OCI-LY1 (cell line): ENCODE data around the gene RAB36.

ENCODE experiments used
- H2AFZ ChIP-seq: fragments of 200-600 bp; sonication (generic), shearing (Covaris generic); 2 replicates; pipeline ENCODE4 v1.6.0; 2014; ENCODE audit warnings: antibody characterized with exemption, mild to moderate bottlenecking, low read length
- H3F3A ChIP-seq: fragments of 200-600 bp; sonication (generic), shearing (Covaris generic); 2 replicates; pipeline ENCODE4 v1.6.0; 2014; ENCODE audit warnings: mild to moderate bottlenecking, antibody characterized with exemption, low read length, moderate library complexity; ENCODE audit not compliant: insufficient read depth
- H3K27ac ChIP-seq: fragments of 200-600 bp; sonication (generic); 2 replicates; pipeline ENCODE4 v1.5.1; 2014; ENCODE audit warnings: low read length, mixed run types, mild to moderate bottlenecking, low read depth; ENCODE audit not compliant: poor library complexity, severe bottlenecking
- H3K27me3 ChIP-seq: fragments of 200-600 bp; sonication (generic); 2 replicates; pipeline ENCODE4 v1.6.0; 2014; ENCODE audit warnings: antibody characterized with exemption, mild to moderate bottlenecking, low read length, moderate library complexity; ENCODE audit not compliant: insufficient read depth
- H3K36me3 ChIP-seq: fragments of 200-600 bp; sonication (generic); 2 replicates; pipeline ENCODE4 v1.6.1; 2014; ENCODE audit warnings: mild to moderate bottlenecking, antibody characterized with exemption, low read length, moderate library complexity, mixed read lengths; ENCODE audit not compliant: insufficient read depth
- H3K4me1 ChIP-seq: fragments of 200-600 bp; sonication (generic); 2 replicates; pipeline ENCODE4 v1.5.1; 2014; ENCODE audit warnings: mild to moderate bottlenecking, low read length, moderate library complexity; ENCODE audit not compliant: insufficient read depth, severe bottlenecking
- H3K4me2 ChIP-seq: fragments of 200-600 bp; sonication (generic), shearing (Covaris generic); 2 replicates; pipeline ENCODE4 v1.6.1; 2014; ENCODE audit warnings: low read length
- H3K4me3 ChIP-seq: fragments of 200-600 bp; sonication (generic); 2 replicates; pipeline ENCODE4 v1.5.1; 2014; ENCODE audit warnings: low read length, low read depth, mild to moderate bottlenecking, mixed read lengths; ENCODE audit not compliant: poor library complexity, severe bottlenecking
- H3K79me2 ChIP-seq: fragments of 200-600 bp; shearing (Covaris generic); 2 replicates; pipeline ENCODE4 v1.6.1; 2016; ENCODE audit warnings: mixed run types, low read length, mixed read lengths; ENCODE audit not compliant: insufficient read depth
- H3K9ac ChIP-seq: fragments of 200-600 bp; sonication (generic), shearing (Covaris generic); 2 replicates; pipeline ENCODE4 v1.6.1; 2014; ENCODE audit warnings: mild to moderate bottlenecking, low read length, mixed read lengths
- H3K9me2 ChIP-seq: fragments of 200-600 bp; sonication (generic), shearing (Covaris generic); 2 replicates; pipeline ENCODE4 v1.6.1; 2014; ENCODE audit warnings: low read depth, mild to moderate bottlenecking, low read length, mixed read lengths
- H3K9me3 ChIP-seq: fragments of 200-600 bp; shearing (Covaris generic); 2 replicates; pipeline ENCODE4 v1.6.1; 2014; ENCODE audit warnings: low read length, mixed read lengths
- H4K20me1 ChIP-seq: fragments of 200-600 bp; sonication (generic), shearing (Covaris generic); 2 replicates; pipeline ENCODE4 v1.6.0; 2016; ENCODE audit warnings: mild to moderate bottlenecking, low read length; ENCODE audit not compliant: insufficient read depth
- CTCF ChIP-seq: fragments of 200-600 bp; sonication (generic), shearing (Covaris generic); IDR thresholded peaks from 2 replicates; pipeline ENCODE4 v1.5.1; 2017; ENCODE audit warnings: mild to moderate bottlenecking, antibody characterized with exemption, low read length, moderate library complexity, mixed read lengths
- EZH2 ChIP-seq: fragments of 200-600 bp; sonication (generic), shearing (Covaris generic); IDR thresholded peaks from 2 replicates; pipeline ENCODE4 v1.8.0; 2017; ENCODE audit warnings: borderline replicate concordance, mixed run types, mild to moderate bottlenecking, antibody characterized with exemption, low read length, moderate library complexity, mixed read lengths

Gene RAB36

GRCh38 chr22:23113847-23114720, 31.2 kb upstream of the RAB36 start:
- Histone ChIP-seq H3K9me2 (no peaks in the 10 kb centered on the region), H3K9me3 (no peaks in the 10 kb centered on the region), H3F3A (no peaks in the 10 kb centered on the region), H3K4me2 (no peak overlapping the region), H2AFZ (no peak overlapping the region), H3K4me1 (no peaks in the 10 kb centered on the region), H3K4me3 (no peak overlapping the region), H4K20me1 (no peaks in the 10 kb centered on the region), H3K27ac (no peak overlapping the region), H3K9ac (no peak overlapping the region), H3K27me3 (peaks cover 8% of the 10 kb centered on the region; the same call in 1 of the 2 replicates), H3K79me2 (no peaks in the 10 kb centered on the region), H3K36me3 (no peaks in the 10 kb centered on the region)
- no peak for TF ChIP-seq CTCF
- TF ChIP-seq EZH2, result no peak

- H3K4me1 ChIP-seq, result peaks cover 4% of the 10 kb centered on the region
These were observed 30.6 kb upstream of the RAB36 start for GRCh38 chr22:23114721-23115020.

GRCh38 chr22:23115369-23115768, 29.9 kb upstream of the RAB36 start:
- H3K9me2 ChIP-seq, result no peaks in the 10 kb centered on the region
- no peaks in the 10 kb centered on the region for H3K36me3 ChIP-seq
- no peak overlapping the region for H2AFZ ChIP-seq
- peaks cover 5% of the 10 kb centered on the region for H3K4me1 ChIP-seq
- peaks cover 8% of the 10 kb centered on the region; the same call in 1 of the 2 replicates for H3K27me3 ChIP-seq
- no peaks in the 10 kb centered on the region for H3K9me3 ChIP-seq
- no peaks in the 10 kb centered on the region for H3K79me2 ChIP-seq
- no peaks in the 10 kb centered on the region for H3F3A ChIP-seq
- no peak overlapping the region for H3K27ac ChIP-seq
- TF ChIP-seq EZH2 (no peak), CTCF (no peak)
- H4K20me1 ChIP-seq, result no peaks in the 10 kb centered on the region
- no peak overlapping the region for H3K9ac ChIP-seq
- no peak overlapping the region for H3K4me2 ChIP-seq
- H3K4me3 ChIP-seq, result no peak overlapping the region

More at GRCh38 chr22:23114721-23115020, 30.6 kb upstream of the RAB36 start:
- Histone ChIP-seq H3K36me3 (no peaks in the 10 kb centered on the region), H3K9me3 (no peaks in the 10 kb centered on the region), H3K9ac (no peak overlapping the region), H3K27me3 (peaks cover 8% of the 10 kb centered on the region; the same call in 1 of the 2 replicates), H3K9me2 (no peaks in the 10 kb centered on the region), H3K4me3 (no peak overlapping the region), H4K20me1 (no peaks in the 10 kb centered on the region), H3K79me2 (no peaks in the 10 kb centered on the region), H3F3A (no peaks in the 10 kb centered on the region), H3K27ac (no peak overlapping the region), H2AFZ (no peak overlapping the region), H3K4me2 (no peak overlapping the region)
- no peak for TF ChIP-seq CTCF
- no peak for TF ChIP-seq EZH2
